SK-N-MC (cell line): ENCODE data around the gene B3GNT9.

Source experiments
- EZH2 ChIP-seq: fragments of 200-600 bp; sonication (generic); IDR thresholded peaks from one replicate; pipeline ENCODE4 v1.6.1; 2017; ENCODE audit warnings: antibody characterized with exemption
- POLR2AphosphoS5 ChIP-seq: IDR thresholded peaks from 2 replicates; pipeline ENCODE4 v1.6.1; 2012; ENCODE audit warnings: mild to moderate bottlenecking, low read depth, low read length, borderline replicate concordance

GRCh38 chr16:67158637-67159600 is 8.1 kb upstream of the B3GNT9 start:
- TF ChIP-seq POLR2AphosphoS5 (no peak), EZH2 (no peak)
